Neuronal stem cell (in vitro differentiated cells): ENCODE data around the gene KRTAP3-1.

Experiments used
- DNase-seq: peaks from one replicate; pipeline ENCODE4 v3.0.0-alpha.2; 2013; ENCODE audit warnings: low spot score
- H2AFZ ChIP-seq: one replicate; pipeline ENCODE4 v1.6.1; 2013; ENCODE audit warnings: mild to moderate bottlenecking, low read length, inconsistent platforms
- H2AK5ac ChIP-seq: 2 replicates; pipeline ENCODE4 v1.6.1; 2013; ENCODE audit warnings: low read depth, mild to moderate bottlenecking, inconsistent platforms, low read length, moderate library complexity, mixed read lengths
- H2BK120ac ChIP-seq: 2 replicates; pipeline ENCODE4 v1.6.1; 2013; ENCODE audit warnings: low read depth, mild to moderate bottlenecking, inconsistent platforms, low read length, moderate library complexity, mixed read lengths
- H2BK12ac ChIP-seq: one replicate; pipeline ENCODE4 v1.6.1; 2013; ENCODE audit warnings: low read length, inconsistent platforms
- H2BK15ac ChIP-seq: 2 replicates; pipeline ENCODE4 v1.6.1; 2013; ENCODE audit warnings: mild to moderate bottlenecking, low read length, inconsistent platforms, mixed read lengths
- H2BK5ac ChIP-seq: one replicate; pipeline ENCODE4 v1.6.1; 2013; ENCODE audit warnings: inconsistent platforms, mild to moderate bottlenecking, low read length, moderate library complexity
- H3K14ac ChIP-seq: one replicate; pipeline ENCODE4 v1.6.1; 2013; ENCODE audit warnings: low read length, inconsistent platforms
- H3K18ac ChIP-seq: 2 replicates; pipeline ENCODE4 v1.6.1; 2013; ENCODE audit warnings: low read length, inconsistent platforms
- H3K23ac ChIP-seq: 2 replicates; pipeline ENCODE4 v1.6.1; 2013; ENCODE audit warnings: low read depth, mild to moderate bottlenecking, mixed read lengths, low read length, inconsistent platforms; ENCODE audit not compliant: poor library complexity
- H3K27ac ChIP-seq: replicated peaks from 3 replicates; pipeline ENCODE4 v1.5.1; 2013; ENCODE audit warnings: low read length, inconsistent platforms
- H3K27me3 ChIP-seq, 3 experiments: 2 replicates each; pipeline ENCODE4 v1.6.1; 2013; ENCODE audit warnings: low read length in 3 of 3, mild to moderate bottlenecking in 2 of 3, inconsistent platforms in 1 of 3, low read depth in 1 of 3, mixed read lengths in 1 of 3, moderate library complexity in 1 of 3; ENCODE audit not compliant: control insufficient read depth in 3 of 3, insufficient read depth in 3 of 3
- H3K36me3 ChIP-seq, 2 donors: replicated peaks in 1 of 2; 2 replicates each; pipeline ENCODE4 v1.6.1; 2013; ENCODE audit warnings: low read length in 2 of 2; ENCODE audit not compliant: control insufficient read depth in 2 of 2, insufficient read depth in 2 of 2
- H3K4ac ChIP-seq: 2 replicates; pipeline ENCODE4 v1.6.1; 2013; ENCODE audit warnings: inconsistent platforms, mild to moderate bottlenecking, low read length, moderate library complexity
- H3K4me1 ChIP-seq, 2 donors: 1 replicate in 1 of 2; 2 replicates in 1 of 2; pipeline ENCODE4 v1.6.1; 2013; ENCODE audit warnings: low read length in 2 of 2, low read depth in 1 of 2; ENCODE audit not compliant: control insufficient read depth in 2 of 2, insufficient read depth in 1 of 2
- H3K4me2 ChIP-seq: one replicate; pipeline ENCODE4 v1.6.1; 2013; ENCODE audit warnings: mild to moderate bottlenecking, low read length, inconsistent platforms; ENCODE audit not compliant: insufficient read depth, poor library complexity, severe bottlenecking
- H3K4me3 ChIP-seq, 2 donors: 2 replicates each; pipeline ENCODE4 v1.5.1; 2013; ENCODE audit warnings: low read length in 2 of 2, mild to moderate bottlenecking in 2 of 2, inconsistent platforms in 1 of 2, moderate library complexity in 1 of 2
- H3K79me1 ChIP-seq: one replicate; pipeline ENCODE4 v1.6.1; 2013; ENCODE audit warnings: low read depth, mild to moderate bottlenecking, inconsistent platforms, low read length, moderate library complexity
- H3K9ac ChIP-seq: one replicate; pipeline ENCODE4 v1.6.1; 2013; ENCODE audit warnings: mild to moderate bottlenecking, low read depth, low read length, inconsistent platforms; ENCODE audit not compliant: poor library complexity
- H3K9me3 ChIP-seq, 2 donors: replicated peaks in 1 of 2; 2 replicates each; pipeline versions ENCODE3 to v1.6.1; 2013; ENCODE audit warnings: low read length in 2 of 2, mild to moderate bottlenecking in 2 of 2, inconsistent platforms in 1 of 2, low read depth in 1 of 2, mixed read lengths in 1 of 2, moderate library complexity in 1 of 2; ENCODE audit not compliant: control insufficient read depth in 2 of 2, insufficient read depth in 1 of 2
- H4K8ac ChIP-seq: one replicate; pipeline ENCODE4 v1.6.1; 2013; ENCODE audit warnings: low read depth, mild to moderate bottlenecking, inconsistent platforms, low read length, moderate library complexity
- H4K91ac ChIP-seq: one replicate; pipeline ENCODE4 v1.6.1; 2013; ENCODE audit warnings: low read length, low read depth, mild to moderate bottlenecking, inconsistent platforms; ENCODE audit not compliant: poor library complexity
- WGBS, 2 donors: extraction: QIAGEN DNeasy Blood & Tissue Kit; methylation state at CpG; one replicate each; pipeline ENCODE4 v1.1.7; 2013; ENCODE audit warnings: missing lambda C conversion rate in 2 of 2, mixed read lengths in 1 of 2; ENCODE audit not compliant: insufficient read length in 2 of 2, insufficient replicate concordance in 1 of 2; ENCODE audit errors: extremely low coverage in 2 of 2; 5-methylcytosine and 5-hydroxymethylcytosine counted together

KRTAP3-1 gene

DNA sequence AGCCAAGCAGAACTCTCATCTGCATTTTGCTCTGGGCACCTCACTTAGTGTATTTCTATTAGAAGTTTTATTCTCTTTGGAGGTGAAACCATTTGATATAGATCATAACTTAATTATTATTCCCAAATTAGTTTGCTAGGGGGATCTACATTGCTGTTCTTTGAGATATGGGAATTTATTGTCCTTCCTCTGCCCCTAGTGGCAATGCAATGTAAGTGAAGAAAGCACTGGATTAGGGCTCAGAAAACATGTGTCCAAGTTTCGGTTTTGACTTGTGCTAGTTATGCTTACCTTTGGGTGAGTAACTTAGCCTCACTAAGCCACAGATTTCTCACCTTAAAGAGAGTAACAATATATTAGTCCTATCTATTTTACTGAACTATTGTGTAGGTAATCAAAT, 45.1 kb downstream of the KRTAP3-1 start:
- no peaks in the 10 kb centered on the region for H3K4me1 ChIP-seq
- no peak for DNase-seq

DNA sequence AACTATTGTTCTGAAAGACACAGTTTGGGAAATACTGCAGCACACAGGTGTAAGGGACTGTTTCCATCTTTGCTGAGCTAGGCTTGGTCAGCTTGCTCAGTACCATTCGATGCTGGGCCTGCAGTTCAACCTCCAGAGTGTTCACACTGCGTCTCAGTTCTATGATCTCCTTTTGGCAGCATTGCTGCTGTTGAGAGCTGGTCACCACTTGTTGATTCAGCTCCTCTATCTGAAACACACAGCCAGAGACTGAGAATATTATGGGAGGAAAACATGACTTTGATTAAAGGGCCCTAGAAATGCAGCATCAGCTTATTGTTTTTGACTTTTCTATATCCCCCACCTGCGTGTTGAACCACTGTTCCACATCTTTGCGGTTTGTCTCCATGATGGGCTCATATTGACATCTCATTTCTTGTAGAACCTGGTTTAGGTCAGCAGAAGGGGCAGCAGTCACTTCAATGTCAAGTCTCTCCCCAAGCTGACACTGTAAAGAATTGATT, 46.8 kb downstream of the KRTAP3-1 start:
- H3K4me1 ChIP-seq: no peaks in the 10 kb centered on the region
- H3K27ac ChIP-seq: no peak overlapping the region
- no peak overlapping the region for H3K23ac ChIP-seq
- no peak overlapping the region for H3K18ac ChIP-seq
- no peak overlapping the region for H2BK15ac ChIP-seq
- H2AK5ac ChIP-seq: no peak overlapping the region
- no peak overlapping the region for H3K4me3 ChIP-seq
- H3K4me2 ChIP-seq: no peak overlapping the region
- H2BK5ac ChIP-seq: no peak overlapping the region
- H3K36me3 ChIP-seq: no peaks in the 10 kb centered on the region
- WGBS, 2 donors: no CpG with 5 or more reads among the region's 4 CpGs
- H2BK120ac ChIP-seq: no peak overlapping the region
- no peak overlapping the region for H3K4ac ChIP-seq
- H3K9me3 ChIP-seq: no peaks in the 10 kb centered on the region
- H4K91ac ChIP-seq: no peak overlapping the region
- H2AFZ ChIP-seq: no peak overlapping the region
- no peak overlapping the region for H3K14ac ChIP-seq
- H3K79me1 ChIP-seq: no peaks in the 10 kb centered on the region
- H4K8ac ChIP-seq: no peak overlapping the region
- H3K27me3 ChIP-seq: peaks cover 0 to 2% (median 0%) of the 10 kb centered on the region in 3 experiments
- H3K9ac ChIP-seq: no peak overlapping the region
- H2BK12ac ChIP-seq: no peak overlapping the region
- DNase-seq: no peak

More for the DNA sequence above, 45.1 kb downstream of the KRTAP3-1 start:
- H3K4me2 ChIP-seq: no peak overlapping the region
- H3K14ac ChIP-seq: no peak overlapping the region
- H3K79me1 ChIP-seq: no peaks in the 10 kb centered on the region
- H2AK5ac ChIP-seq: no peak overlapping the region
- no peak overlapping the region for H2BK5ac ChIP-seq
- no peak overlapping the region for H3K18ac ChIP-seq
- H2BK120ac ChIP-seq: no peak overlapping the region
- no CpG with 5 or more reads among the region's 1 CpG for WGBS, 2 donors
- no peak overlapping the region for H2BK12ac ChIP-seq
- no peak overlapping the region for H3K23ac ChIP-seq
- no peaks in the 10 kb centered on the region for H3K9me3 ChIP-seq
- no peak overlapping the region for H3K27ac ChIP-seq
- peaks cover 0 to 2% (median 0%) of the 10 kb centered on the region in 3 experiments for H3K27me3 ChIP-seq
- no peak overlapping the region for H3K9ac ChIP-seq
- H4K91ac ChIP-seq: no peak overlapping the region
- no peaks in the 10 kb centered on the region for H3K36me3 ChIP-seq
- H2AFZ ChIP-seq: no peak overlapping the region
- H3K4ac ChIP-seq: no peak overlapping the region
- no peak overlapping the region for H4K8ac ChIP-seq
- no peak overlapping the region for H2BK15ac ChIP-seq
- H3K4me3 ChIP-seq: no peak overlapping the region

DNA sequence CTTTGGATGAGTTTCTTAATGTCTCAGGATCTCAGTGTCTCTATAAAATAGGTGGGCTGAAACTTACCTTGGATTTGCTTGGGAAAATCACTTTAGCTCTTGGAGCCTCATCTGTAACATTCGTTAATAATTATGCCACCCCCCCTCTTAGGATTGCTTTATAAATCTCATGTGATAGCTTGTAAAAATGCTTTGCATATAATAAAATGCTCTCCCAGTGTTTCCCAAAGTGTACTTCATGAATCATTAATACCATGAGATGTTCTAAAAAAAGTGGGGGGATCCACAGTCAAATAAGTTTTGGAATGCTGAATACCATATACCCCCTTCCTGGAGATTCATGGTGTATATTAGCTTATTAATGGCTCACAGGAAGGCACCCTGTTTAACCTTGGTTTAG, 47.3 kb downstream of the KRTAP3-1 start:
- Histone ChIP-seq H2AFZ (no peak overlapping the region), H2BK12ac (no peak overlapping the region), H3K27ac (no peak overlapping the region), H4K91ac (no peak overlapping the region), H3K36me3 (no peaks in the 10 kb centered on the region), H3K27me3 (peaks cover 0 to 2% (median 0%) of the 10 kb centered on the region in 3 experiments), H2BK5ac (no peak overlapping the region), H2BK120ac (no peak overlapping the region), H3K9me3 (no peaks in the 10 kb centered on the region), H3K23ac (no peak overlapping the region), H3K14ac (no peak overlapping the region), H3K4ac (no peak overlapping the region), H2AK5ac (no peak overlapping the region), H3K4me2 (no peak overlapping the region), H4K8ac (no peak overlapping the region), H3K4me3 (no peak overlapping the region), H3K18ac (no peak overlapping the region), H3K9ac (no peak overlapping the region), H3K4me1 (no peaks in the 10 kb centered on the region), H2BK15ac (no peak overlapping the region), H3K79me1 (no peaks in the 10 kb centered on the region)
- no peak for DNase-seq
- no CpG with 5 or more reads among the region's 1 CpG for WGBS, 2 donors

DNA sequence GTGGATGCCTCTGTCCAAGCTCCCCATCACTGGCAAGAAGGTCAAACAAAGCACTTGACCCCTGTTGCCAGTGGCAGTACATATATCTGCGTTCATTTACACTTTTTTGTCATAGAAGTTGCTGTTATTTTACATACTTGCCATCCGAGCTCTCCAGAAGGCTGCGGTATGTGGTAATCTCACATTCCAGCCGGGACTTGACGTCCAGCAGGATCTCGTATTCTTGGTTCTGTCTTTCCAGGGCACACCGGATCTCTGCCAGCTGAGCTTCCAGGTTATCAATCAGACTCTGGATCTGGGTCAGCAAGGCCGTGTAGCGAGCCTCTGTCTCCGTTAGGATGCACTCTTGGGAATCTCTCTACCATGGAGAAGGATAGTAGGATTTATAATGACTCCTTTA, 48.8 kb downstream of the KRTAP3-1 start:
- no peak overlapping the region for H2BK120ac ChIP-seq
- no peak overlapping the region for H2AK5ac ChIP-seq
- H3K4me1 ChIP-seq: no peaks in the 10 kb centered on the region
- no peak overlapping the region for H2BK15ac ChIP-seq
- no peaks in the 10 kb centered on the region for H3K9me3 ChIP-seq
- no peak overlapping the region for H4K91ac ChIP-seq
- H3K18ac ChIP-seq: no peak overlapping the region
- no peaks in the 10 kb centered on the region for H3K79me1 ChIP-seq
- no peak overlapping the region for H2BK5ac ChIP-seq
- no peak overlapping the region for H3K27ac ChIP-seq
- no peak overlapping the region for H3K4me2 ChIP-seq
- no peaks in the 10 kb centered on the region for H3K36me3 ChIP-seq
- H3K4ac ChIP-seq: no peak overlapping the region
- H2BK12ac ChIP-seq: no peak overlapping the region
- peaks cover 0 to 2% (median 0%) of the 10 kb centered on the region in 3 experiments for H3K27me3 ChIP-seq
- no peak for DNase-seq
- WGBS, 2 donors: no CpG with 5 or more reads among the region's 10 CpGs
- H2AFZ ChIP-seq: no peak overlapping the region
- no peak overlapping the region for H4K8ac ChIP-seq
- H3K14ac ChIP-seq: no peak overlapping the region
- no peak overlapping the region for H3K4me3 ChIP-seq
- H3K9ac ChIP-seq: no peak overlapping the region
- no peak overlapping the region for H3K23ac ChIP-seq
